GM18499 (cell line): Measurements from ENCODE around the gene CCL17.
A peak's percentile ranks its signal among the peaks of the same experiment; 100 is the strongest.
"Not testable (repeated sequence)": the region's sequence is repeated elsewhere in the genome, so short reads cannot be mapped to it uniquely, and the experiment has no call there.

Experiments
- ATAC-seq: cut with Tn5 transposase; IDR thresholded peaks from one replicate; pipeline ENCODE4 v1.9.1; 2021; ENCODE audit warnings: moderate number of reproducible peaks; ENCODE audit not compliant: insufficient read depth, unreplicated experiment

Gene CCL17

GRCh38 chr16:57427307-57427706, 22.7 kb downstream of the CCL17 start:
- ATAC-seq, result no peak

- ATAC-seq, result no peak
Observed at GRCh38 chr16:57427824-57428223, 23.3 kb downstream of the CCL17 start.

GRCh38 chr16:57430955-57431354, 26.4 kb downstream of the CCL17 start:
- no peak for ATAC-seq

- no peak for ATAC-seq
Observed at GRCh38 chr16:57432505-57432904, 27.9 kb downstream of the CCL17 start.

- no peak for ATAC-seq
Observed at GRCh38 chr16:57432989-57433388, 28.4 kb downstream of the CCL17 start.

GRCh38 chr16:57434003-57434402, 29.4 kb downstream of the CCL17 start:
- ATAC-seq, result no peak

GRCh38 chr16:57435838-57436237, 31.3 kb downstream of the CCL17 start:
- ATAC-seq, result no peak

GRCh38 chr16:57439947-57440346, 35.4 kb downstream of the CCL17 start:
- not testable (repeated sequence) for ATAC-seq

GRCh38 chr16:57440551-57440950, 36.0 kb downstream of the CCL17 start:
- ATAC-seq, result not testable (repeated sequence)

- ATAC-seq, result no peak
Observed at GRCh38 chr16:57444711-57445110, 40.1 kb downstream of the CCL17 start.

GRCh38 chr16:57445510-57445909, 40.9 kb downstream of the CCL17 start:
- ATAC-seq, result no peak

- peak; percentile 28 for ATAC-seq
Observed at GRCh38 chr16:57446531-57447185, 42.1 kb downstream of the CCL17 start.

- peak; percentile 69 for ATAC-seq
Observed at GRCh38 chr16:57447186-57447962, 42.8 kb downstream of the CCL17 start, which contains the start of the genes CIAPIN1 and COQ9. Gene CIAPIN1, minus strand, starts transcription at chr16:57447385. Its CDS starts 6,457 bp downstream, at chr16:57440928. Gene COQ9, plus strand, starts transcription at chr16:57447479. Its CDS starts 27 bp downstream, at chr16:57447506.

- ATAC-seq, result no peak
Observed at GRCh38 chr16:57452021-57452420, 47.5 kb downstream of the CCL17 start.

- ATAC-seq, result no peak
Observed at GRCh38 chr16:57462209-57462977, 57.8 kb downstream of the CCL17 start, which contains the start of gene POLR2C. Gene POLR2C, plus strand, starts transcription at chr16:57462679. Its CDS starts 46 bp downstream, at chr16:57462725.

- ATAC-seq, result no peak
Observed at GRCh38 chr16:57462978-57463362, 58.4 kb downstream of the CCL17 start.

- ATAC-seq, result no peak
Observed at GRCh38 chr16:57464523-57464922, 60.0 kb downstream of the CCL17 start.
